OCI-LY7 (cell line): ENCODE results near the gene ATP11C. TPM values are rescaled to one million over a fixed set of nuclear protein-coding genes. Genes with fewer than 3 reads are reported as not detected.

Experiments
- BruUV-seq: library from RNA; stranded (reverse); fragments of 400-500 nt; replicated peaks from 2 replicates; lab custom pipeline; 2021; lab: Mats Ljungman, UMichigan
- CTCF ChIA-PET: fragments of 300-600 bp; sonication (Branson Sonifier 250); formaldehyde crosslinking; loops from one replicate; lab custom pipeline; 2022; ENCODE audit warnings: antibody characterized with exemption; ENCODE audit not compliant: unreplicated experiment; lab: Charles Lee
- POLR2A ChIA-PET: fragments of 300-600 bp; sonication (Branson Sonifier 250); formaldehyde crosslinking; loops from one replicate; lab custom pipeline; 2022; ENCODE audit warnings: antibody characterized with exemption; lab: Charles Lee
- DNase-seq: peaks from one replicate; pipeline ENCODE4 v3.0.0-alpha.2; 2015; ENCODE audit warnings: low spot score
- H2AFZ ChIP-seq: fragments of 200-600 bp; sonication (generic), shearing (Covaris generic); 2 replicates; pipeline ENCODE4 v1.6.1; 2014; ENCODE audit warnings: mild to moderate bottlenecking, antibody characterized with exemption, low read length, moderate library complexity
- H3K27ac ChIP-seq: fragments of 200-600 bp; sonication (generic); 2 replicates; pipeline ENCODE4 v1.5.1; 2014; ENCODE audit warnings: mixed run types, low read depth, mild to moderate bottlenecking, moderate library complexity, low read length, inconsistent platforms; ENCODE audit not compliant: poor library complexity, severe bottlenecking
- H3K36me3 ChIP-seq: fragments of 200-600 bp; sonication (generic); 2 replicates; pipeline ENCODE4 v1.6.1; 2014; ENCODE audit warnings: mild to moderate bottlenecking, antibody characterized with exemption, low read length, moderate library complexity, mixed read lengths; ENCODE audit not compliant: insufficient read depth
- H3K4me1 ChIP-seq: fragments of 200-600 bp; sonication (generic); 2 replicates; pipeline ENCODE4 v1.5.1; 2014; ENCODE audit warnings: mild to moderate bottlenecking, low read length; ENCODE audit not compliant: insufficient read depth, poor library complexity, severe bottlenecking
- H3K4me2 ChIP-seq: fragments of 200-600 bp; sonication (generic); 2 replicates; pipeline ENCODE4 v1.6.1; 2014; ENCODE audit warnings: mild to moderate bottlenecking, low read length
- H3K4me3 ChIP-seq: fragments of 200-600 bp; sonication (generic); 2 replicates; pipeline ENCODE4 v1.5.1; 2014; ENCODE audit warnings: mild to moderate bottlenecking, low read depth, low read length; ENCODE audit not compliant: poor library complexity, severe bottlenecking
- H3K79me2 ChIP-seq: fragments of 200-600 bp; sonication (generic); 2 replicates; pipeline ENCODE4 v1.6.1; 2016; ENCODE audit warnings: low read depth, mild to moderate bottlenecking, low read length, moderate library complexity, mixed read lengths; ENCODE audit not compliant: insufficient read depth
- H3K9me2 ChIP-seq: fragments of 200-600 bp; sonication (generic); 2 replicates; pipeline ENCODE4 v1.6.1; 2016; ENCODE audit warnings: mild to moderate bottlenecking, low read length, mixed read lengths; ENCODE audit not compliant: insufficient read depth
- H3K9me3 ChIP-seq: fragments of 200-600 bp; sonication (generic); 2 replicates; pipeline ENCODE4 v1.6.1; 2014; ENCODE audit warnings: mild to moderate bottlenecking, mixed run types, low read length, mixed read lengths
- H4K20me1 ChIP-seq: fragments of 200-600 bp; sonication (generic); 2 replicates; pipeline ENCODE4 v1.6.1; 2014; ENCODE audit warnings: mild to moderate bottlenecking, antibody characterized with exemption, low read length, moderate library complexity, mixed read lengths; ENCODE audit not compliant: insufficient read depth
- CTCF ChIP-seq: fragments of 200-600 bp; sonication (generic); conservative IDR thresholded peaks from 2 replicates; pipeline ENCODE4 v1.5.1; 2014; ENCODE audit warnings: mild to moderate bottlenecking, antibody characterized with exemption, low read length, moderate library complexity, mixed read lengths
- EZH2phosphoT487 ChIP-seq: fragments of 200-600 bp; sonication (generic); IDR thresholded peaks from 2 replicates; pipeline ENCODE4 v1.6.1; 2018; ENCODE audit warnings: low read depth, borderline replicate concordance, mild to moderate bottlenecking, mixed run types, antibody characterized with exemption, low read length, moderate library complexity, mixed read lengths
- intact Hi-C: fragments of 100-400 bp; cut with micrococcal nuclease; formaldehyde crosslinking; loops from one replicate; pipeline ENCODE4 v1.10.0; 2022; ENCODE audit not compliant: unreplicated experiment
- total RNA-seq, 2 experiments: library from RNA; depleted of rRNA in 1 of 2; stranded (reverse); fragments of >200 nt in 1 of 2; shearing (Covaris generic) in 1 of 2; gene quantifications; 2 replicates each; pipeline ENCODE4 v1.2.3, GENCODE V29; 2014 to 2022

ATP11C gene
- total RNA-seq, 2 experiments from 2014 or later = 20.9 to 25.2 TPM

GRCh38 chrX:139881130-139881529 lies 51.7 kb downstream of the ATP11C start:
- Histone ChIP-seq H3K79me2 (peaks cover 3% of the 10 kb centered on the region; the same call in 1 of the 2 replicates), H3K9me2 (no peaks in the 10 kb centered on the region)
- CTCF ChIA-PET = no interaction called here

GRCh38 chrX:139877710-139878414 lies 55.0 kb downstream of the ATP11C start:
- ChIA-PET CTCF (no interaction called here), POLR2A (interaction anchor here (0.6 kb wide), 2 partner anchors 10 to 43 kb away, joined by 4 to 6 read pairs; no protein-coding TSS in a partner anchor)
- intact Hi-C loops = no loop called here
- no peak overlapping the region for H3K27ac ChIP-seq
- H3K4me1 ChIP-seq = no peaks in the 10 kb centered on the region
- H3K79me2 ChIP-seq = no peaks in the 10 kb centered on the region
- no TSS peak for BruUV-seq
- no peak overlapping the region for H2AFZ ChIP-seq
- H3K36me3 ChIP-seq = no peaks in the 10 kb centered on the region
- no peak overlapping the region for H3K4me3 ChIP-seq
- H3K9me3 ChIP-seq = no peaks in the 10 kb centered on the region
- TF ChIP-seq EZH2phosphoT487 (no peak), CTCF (no peak)
- H4K20me1 ChIP-seq = no peaks in the 10 kb centered on the region
- no peak overlapping the region for H3K4me2 ChIP-seq
- DNase-seq = no peak
- H3K9me2 ChIP-seq = no peaks in the 10 kb centered on the region

More at GRCh38 chrX:139881130-139881529, 51.7 kb downstream of the ATP11C start:
- Histone ChIP-seq H3K4me1 (no peaks in the 10 kb centered on the region), H2AFZ (no peak overlapping the region), H3K9me3 (no peaks in the 10 kb centered on the region), H3K4me3 (no peak overlapping the region), H3K27ac (no peak overlapping the region), H3K36me3 (no peaks in the 10 kb centered on the region), H4K20me1 (no peaks in the 10 kb centered on the region), H3K4me2 (no peak overlapping the region)
- BruUV-seq = no TSS peak
- no peak for TF ChIP-seq CTCF
- no peak for TF ChIP-seq EZH2phosphoT487
- no peak for DNase-seq
- intact Hi-C loops = no loop called here
- POLR2A ChIA-PET = interaction anchor here (1.5 kb wide), 1 partner anchor 11 kb away, joined by 3 read pairs; no protein-coding TSS in a partner anchor

- intact Hi-C loops = no loop called here
- Histone ChIP-seq H4K20me1 (no peaks in the 10 kb centered on the region), H2AFZ (no peak overlapping the region), H3K4me3 (no peak overlapping the region), H3K4me2 (no peak overlapping the region), H3K36me3 (no peaks in the 10 kb centered on the region), H3K79me2 (no peaks in the 10 kb centered on the region), H3K9me3 (no peaks in the 10 kb centered on the region), H3K4me1 (no peaks in the 10 kb centered on the region), H3K27ac (no peak overlapping the region), H3K9me2 (no peaks in the 10 kb centered on the region)
- TF ChIP-seq EZH2phosphoT487 = no peak
- TF ChIP-seq CTCF = no peak
- no TSS peak for BruUV-seq
- CTCF ChIA-PET = no interaction called here
- DNase-seq = no peak
- POLR2A ChIA-PET = interaction anchor here (0.7 to 0.9 kb wide), 2 partner anchors 18 to 36 kb away, joined by 3 to 4 read pairs; no protein-coding TSS in a partner anchor
Observed at GRCh38 chrX:139875841-139876240, 57.0 kb downstream of the ATP11C start.
